Measurements from ENCODE around the gene FCAR.

DNA sequence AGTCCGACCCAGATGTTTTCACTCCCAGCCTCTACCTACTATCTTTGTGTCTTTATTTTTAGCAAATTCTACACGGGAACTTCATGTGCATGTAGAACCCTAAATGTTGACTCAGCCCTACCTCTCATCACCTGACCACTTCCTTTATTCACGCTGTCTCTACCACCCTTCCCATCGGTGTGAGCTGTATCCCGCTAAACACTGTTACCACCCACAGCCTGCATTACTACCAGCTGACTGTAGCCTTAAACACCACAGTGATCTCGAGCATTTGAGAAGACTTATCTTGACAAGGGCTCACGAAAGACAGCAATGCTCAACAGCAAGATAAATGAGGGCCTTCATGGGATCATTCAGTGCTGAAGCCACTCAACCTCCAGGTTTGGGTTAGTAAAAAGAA is 47.0 kb downstream of the FCAR start:
- TF ChIP-seq, protein P1, sequence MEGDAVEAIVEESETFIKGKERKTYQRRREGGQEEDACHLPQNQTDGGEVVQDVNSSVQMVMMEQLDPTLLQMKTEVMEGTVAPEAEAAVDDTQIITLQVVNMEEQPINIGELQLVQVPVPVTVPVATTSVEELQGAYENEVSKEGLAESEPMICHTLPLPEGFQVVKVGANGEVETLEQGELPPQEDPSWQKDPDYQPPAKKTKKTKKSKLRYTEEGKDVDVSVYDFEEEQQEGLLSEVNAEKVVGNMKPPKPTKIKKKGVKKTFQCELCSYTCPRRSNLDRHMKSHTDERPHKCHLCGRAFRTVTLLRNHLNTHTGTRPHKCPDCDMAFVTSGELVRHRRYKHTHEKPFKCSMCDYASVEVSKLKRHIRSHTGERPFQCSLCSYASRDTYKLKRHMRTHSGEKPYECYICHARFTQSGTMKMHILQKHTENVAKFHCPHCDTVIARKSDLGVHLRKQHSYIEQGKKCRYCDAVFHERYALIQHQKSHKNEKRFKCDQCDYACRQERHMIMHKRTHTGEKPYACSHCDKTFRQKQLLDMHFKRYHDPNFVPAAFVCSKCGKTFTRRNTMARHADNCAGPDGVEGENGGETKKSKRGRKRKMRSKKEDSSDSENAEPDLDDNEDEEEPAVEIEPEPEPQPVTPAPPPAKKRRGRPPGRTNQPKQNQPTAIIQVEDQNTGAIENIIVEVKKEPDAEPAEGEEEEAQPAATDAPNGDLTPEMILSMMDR (conservative IDR thresholded peaks at IDR 0.05; ENCODE audit: low read depth, low read length) = no peak
- no peak for TF ChIP-seq EZH2 (IDR thresholded peaks at IDR 0.05; ENCODE audit: low read length, unreplicated experiment)

All from PC-3 (cell line).